ENCODE results near the gene DIP2C.

Gene DIP2C

DNA sequence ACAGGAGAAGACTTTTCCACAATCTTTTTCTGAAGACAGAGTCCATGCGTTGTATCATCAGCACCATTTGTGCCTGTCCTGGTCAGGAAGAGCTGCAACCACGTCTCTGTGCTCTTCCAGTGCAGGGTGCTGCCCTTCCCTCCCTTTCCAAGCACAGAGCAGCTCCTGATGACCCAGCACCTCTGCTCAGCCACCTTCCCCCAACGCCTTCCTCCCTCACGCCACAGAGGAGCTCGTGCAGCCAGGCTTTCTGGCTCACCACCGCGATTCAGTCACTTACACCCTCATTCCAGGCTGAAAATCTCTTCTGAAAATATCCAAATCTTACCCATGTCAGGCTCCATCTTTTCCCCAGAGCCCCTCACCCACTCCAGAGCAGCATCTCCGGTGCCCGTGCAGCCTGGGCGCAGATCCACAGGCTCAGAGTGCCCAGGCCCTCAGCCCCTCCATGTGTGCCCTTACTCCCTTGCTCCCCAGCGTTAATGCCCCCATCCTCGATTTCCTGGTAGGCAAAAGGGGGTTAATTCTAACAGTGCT lies 181.5 kb downstream of the DIP2C start:
- no peak for DNase-seq

DNA sequence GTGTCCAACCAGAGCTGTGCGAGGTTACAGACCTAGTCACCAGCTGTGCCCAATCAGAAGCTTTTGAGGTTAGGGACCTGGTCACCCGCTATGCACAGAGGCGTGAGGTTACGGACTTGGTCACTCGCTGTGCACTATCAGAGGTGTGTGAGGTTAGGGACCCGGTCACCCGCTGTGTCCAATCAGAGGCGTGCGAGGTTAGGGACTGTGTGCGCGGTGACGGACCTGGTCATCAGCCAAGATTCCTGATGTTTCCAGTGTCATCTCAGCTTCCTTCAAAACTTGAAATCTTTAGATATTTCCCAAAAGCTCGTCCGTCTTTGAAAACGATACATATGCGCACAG lies 182.1 kb downstream of the DIP2C start:
- no peak for DNase-seq

DNA sequence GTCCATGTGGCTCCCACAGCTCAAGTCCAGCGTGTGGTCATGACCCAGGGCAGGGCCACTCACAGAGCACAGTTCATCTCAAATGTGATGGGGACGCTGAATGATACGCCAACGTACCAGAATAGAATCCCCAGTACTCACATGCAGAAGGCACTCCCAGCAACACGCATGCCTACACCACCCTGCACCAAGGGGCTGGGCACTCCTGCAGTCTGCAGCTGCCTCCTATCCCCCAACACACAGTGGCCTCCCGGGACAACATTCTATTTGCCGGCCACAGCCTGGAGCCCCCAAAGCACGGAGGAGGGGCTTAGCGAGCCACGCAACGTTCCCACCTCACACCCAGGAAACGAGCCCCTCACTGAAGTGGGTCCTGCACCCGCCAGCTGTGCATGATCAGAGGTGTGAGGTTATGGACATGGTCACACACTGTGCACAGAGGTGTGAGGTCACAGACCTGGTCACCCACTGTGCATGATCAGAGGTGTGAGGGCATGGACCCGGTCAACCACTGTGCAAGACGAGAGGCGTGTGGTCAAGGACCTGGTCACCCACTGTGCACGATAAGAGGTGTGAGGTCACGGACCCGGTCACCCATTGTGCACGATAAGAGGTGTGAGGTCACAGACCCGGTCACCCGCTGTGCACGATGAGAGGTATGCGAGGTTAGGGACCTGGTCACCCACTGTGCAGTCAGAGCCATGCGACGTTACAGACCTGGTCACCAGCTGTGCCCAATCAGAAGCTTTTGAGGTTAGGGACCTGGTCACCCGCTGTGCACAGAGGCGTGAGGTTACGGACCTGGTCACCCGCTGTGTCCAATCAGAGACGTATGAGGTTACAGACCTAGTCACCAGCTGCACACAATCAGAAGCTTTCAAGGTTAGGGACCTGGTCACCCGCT lies 182.8 kb downstream of the DIP2C start:
- DNase-seq, result no peak

DNA sequence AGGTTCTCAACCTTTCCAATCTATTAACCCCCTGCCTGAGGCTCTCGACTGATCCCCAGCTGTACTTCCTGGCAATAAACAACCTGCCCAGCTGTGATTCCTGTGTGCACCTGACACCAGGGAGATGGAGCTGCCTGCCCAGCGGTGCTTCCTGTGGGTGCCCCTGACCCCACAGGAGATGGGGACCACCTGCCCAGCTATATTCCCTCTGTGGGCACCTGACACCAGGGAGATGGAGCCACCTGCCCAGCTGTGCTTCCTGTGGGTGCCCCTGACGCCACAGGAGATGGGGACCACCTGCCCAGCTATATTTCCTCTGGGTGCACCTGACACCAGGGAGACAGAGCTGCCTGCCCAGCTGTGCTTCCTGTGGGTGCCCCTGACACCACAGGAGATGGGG lies 184.0 kb downstream of the DIP2C start:
- no peak for DNase-seq

DNA sequence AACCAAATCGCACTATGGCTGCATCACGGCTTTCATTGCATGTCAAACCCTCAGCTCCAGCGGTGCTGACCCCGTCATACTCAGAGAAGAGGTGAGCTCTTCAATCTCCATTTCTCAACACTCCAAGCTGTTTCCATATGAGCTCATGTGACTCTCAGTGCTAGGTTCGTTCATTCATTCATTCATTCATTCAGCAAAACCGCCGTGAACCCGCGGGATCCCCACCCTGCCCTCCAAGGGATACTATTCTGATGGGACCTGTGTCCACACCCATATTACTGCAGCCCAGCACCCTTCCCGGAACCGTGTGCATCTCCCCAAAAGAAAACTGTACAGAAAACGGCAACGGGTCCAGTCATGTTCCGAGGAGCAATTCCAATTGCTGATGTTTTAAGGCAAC lies 184.7 kb downstream of the DIP2C start:
- no peak for DNase-seq

DNA sequence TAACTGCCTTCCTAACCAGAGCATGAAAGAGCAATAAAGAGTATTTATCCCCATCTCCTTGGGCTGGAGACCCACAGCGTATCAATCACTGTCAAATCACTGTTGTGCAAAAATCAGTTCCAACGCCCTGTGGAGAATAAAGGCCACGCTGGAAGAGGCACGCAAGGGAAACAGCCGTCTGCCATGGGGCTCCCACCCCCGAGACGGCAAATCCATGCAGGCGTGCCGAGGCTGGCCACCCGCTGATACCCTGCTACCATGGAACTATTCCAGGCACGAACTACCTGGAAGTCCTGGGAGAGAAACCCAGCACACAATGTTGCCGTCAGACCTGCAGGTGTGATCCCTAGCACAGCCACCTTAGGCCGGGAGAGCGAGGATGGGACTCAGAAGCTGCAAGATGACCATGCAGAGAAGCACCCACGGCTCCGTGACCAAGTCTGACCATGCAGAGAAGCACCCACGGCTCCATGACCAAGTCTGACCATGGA lies 185.3 kb downstream of the DIP2C start:
- DNase-seq, result no peak

DNA sequence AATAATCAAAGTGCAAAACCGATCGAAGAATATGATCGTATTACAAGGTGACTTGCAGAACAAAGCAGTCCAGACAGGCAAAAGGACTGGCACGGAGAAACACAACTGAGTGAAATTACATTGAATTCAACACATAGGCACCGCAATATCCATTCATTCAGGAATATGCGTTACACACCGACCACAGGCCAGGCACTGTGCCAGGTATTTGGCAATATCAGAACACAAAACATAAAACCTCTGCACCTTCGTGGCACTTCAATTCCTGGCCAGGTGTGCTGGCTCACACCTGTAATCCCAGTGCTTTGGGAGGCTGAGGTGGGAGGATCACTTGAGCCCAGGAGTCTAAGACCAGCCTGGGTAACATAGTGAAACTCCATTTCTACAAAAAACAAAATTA lies 187.9 kb downstream of the DIP2C start:
- DNase-seq, result no peak

DNA sequence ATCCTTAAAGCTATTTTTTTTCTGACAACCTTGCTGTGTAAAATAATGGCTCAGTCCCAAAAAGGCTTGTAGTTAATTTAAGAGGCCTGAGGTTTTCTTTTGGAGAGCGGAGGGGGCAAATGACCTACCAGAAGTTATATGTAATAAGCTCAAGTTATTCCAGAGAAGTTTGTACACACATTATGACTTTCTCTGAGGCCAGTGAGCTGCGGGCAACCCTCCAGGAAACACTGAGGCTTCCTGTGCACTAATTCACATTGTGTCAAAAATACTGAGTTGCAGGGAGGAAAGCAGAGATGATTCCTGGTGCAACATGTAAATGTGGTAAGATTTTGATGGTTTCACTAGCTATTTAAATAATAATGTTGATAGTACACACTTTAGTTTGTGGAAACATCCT lies 188.6 kb downstream of the DIP2C start:
- DNase-seq, result no peak

DNA sequence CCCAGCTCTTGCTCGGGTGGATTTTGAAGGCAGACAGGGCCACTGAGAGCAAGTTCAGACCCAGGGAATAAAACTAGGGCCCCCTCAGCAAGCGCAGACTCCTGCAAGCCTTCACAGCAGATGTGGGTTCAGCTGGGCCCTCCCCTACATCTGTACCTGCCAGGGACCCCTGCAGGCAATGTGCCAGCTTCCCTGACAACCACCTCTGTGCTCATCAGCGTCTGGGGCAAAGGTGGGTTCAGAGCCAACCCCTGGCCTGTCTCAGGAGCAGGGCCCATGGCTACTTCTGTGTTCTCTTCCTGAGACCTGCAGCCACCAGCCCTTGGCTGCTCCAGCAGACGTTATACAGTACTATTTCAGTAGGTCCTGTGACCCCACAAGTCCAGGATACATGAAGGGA lies 189.5 kb downstream of the DIP2C start:
- DNase-seq, result no peak

DNA sequence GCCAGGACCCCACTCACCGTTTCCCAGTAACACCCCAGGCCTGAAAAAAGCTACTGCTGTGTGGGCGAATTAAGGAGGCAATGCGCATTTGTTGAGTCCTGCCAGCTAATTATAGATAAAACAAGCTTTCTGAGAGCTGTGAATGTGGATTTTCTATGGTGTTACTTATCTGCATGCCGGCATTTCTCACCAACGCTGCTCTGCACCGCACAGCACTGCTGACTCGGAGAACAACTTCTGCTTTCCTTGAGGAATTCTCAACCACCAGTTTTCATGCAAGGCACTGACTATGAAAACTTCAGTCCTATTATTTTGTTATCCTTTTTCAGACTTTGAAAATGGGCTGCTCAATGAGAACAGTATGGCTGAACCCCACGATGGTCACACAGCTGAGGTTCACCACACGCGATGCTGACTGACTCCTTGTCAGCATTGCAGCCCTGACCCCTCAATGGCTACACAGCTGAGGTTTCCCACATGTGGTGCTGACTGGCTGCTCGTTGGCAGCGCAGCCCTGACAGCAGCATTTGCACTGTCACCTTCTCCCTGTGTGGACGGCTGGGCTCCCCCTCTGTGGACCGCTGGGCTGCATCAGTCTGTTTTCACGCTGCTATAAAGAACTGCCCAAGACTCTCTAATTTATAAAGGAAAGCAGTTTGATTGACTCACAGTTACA lies 190.6 kb downstream of the DIP2C start:
- no peak for DNase-seq

DNA sequence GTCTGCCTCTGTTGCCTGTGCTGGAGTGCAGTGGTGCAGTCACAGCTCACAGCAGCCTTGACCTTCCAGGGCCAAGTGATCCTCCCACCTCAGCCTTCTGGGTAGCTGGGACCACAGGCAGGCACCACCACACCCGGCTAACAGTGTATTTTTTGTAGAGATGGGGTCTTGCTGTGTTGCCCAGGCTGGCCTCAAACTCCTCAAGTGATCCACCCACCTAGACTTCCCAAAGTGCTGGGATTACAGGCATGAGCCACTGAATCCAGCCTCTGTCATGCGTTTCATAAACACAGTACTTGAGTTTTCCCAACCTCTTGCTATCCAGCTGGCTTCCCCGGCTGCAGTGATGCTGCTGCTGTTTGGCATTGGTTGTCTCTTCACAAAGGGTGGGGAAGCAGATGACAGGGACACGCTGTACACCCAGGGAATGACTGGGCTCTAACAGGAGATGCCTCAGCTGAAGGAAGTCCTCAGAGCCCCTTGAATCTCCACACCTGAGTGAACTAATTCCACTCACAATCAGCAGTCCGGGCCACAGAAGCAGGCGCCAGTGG lies 191.5 kb downstream of the DIP2C start:
- DNase-seq, result no peak

DNA sequence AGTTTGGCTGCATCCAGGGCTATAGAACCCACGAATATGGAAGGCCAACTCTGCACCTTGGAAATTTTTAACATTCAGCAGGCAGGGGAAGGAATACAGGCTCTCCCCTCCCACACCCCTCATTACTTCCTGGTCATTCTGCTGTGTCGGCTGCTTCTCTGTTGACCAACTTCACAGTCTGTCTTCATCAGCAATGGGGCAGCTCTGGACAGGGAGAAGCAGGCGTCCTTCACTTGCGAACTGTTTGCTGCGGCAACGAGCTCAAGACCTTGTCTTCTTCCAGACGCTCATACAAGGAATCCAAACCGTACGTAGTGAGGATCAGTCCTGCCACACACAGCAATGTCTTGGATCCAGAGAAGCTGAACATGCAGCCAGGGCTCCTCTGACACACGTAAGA lies 192.2 kb downstream of the DIP2C start:
- no peak for DNase-seq

DNA sequence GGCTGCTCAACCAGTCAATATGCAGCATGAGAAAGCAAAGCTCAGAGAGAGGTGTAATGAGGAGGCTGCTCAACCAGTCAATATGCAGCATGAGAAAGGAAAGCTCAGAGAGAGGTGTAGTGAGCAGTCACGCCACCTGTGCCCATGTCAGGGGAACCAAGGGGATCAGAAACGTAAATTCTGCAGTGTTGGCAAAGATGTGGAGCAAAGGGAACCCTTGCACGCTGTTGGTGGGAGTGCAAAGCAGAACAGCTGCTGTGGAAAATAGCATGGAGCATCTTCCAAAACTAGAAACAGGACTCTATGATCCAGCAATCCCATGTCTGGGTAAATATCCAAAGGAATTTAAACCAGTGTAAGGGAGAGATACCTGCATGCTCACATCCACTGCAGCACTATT lies 194.9 kb downstream of the DIP2C start:
- DNase-seq, result no peak

DNA sequence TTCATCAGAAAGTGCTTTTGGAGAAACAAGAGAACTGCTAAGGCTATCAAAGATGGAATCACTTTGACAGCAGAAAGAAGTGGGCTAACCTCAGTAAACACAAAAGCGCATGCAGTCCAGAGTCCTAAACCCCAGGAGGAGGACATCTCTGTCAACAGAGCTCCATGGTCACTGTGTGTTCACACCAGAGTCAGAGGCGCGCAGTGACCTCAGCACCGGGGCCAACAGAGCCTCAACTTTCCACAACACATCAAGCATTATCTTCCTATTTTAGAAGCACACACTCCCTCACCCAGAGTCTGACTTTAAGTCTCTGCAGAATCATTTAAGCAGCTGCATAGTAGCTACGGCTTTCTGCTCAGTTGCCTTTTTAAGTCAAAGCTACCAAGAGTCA lies 195.3 kb downstream of the DIP2C start:
- DNase-seq, result no peak

DNA sequence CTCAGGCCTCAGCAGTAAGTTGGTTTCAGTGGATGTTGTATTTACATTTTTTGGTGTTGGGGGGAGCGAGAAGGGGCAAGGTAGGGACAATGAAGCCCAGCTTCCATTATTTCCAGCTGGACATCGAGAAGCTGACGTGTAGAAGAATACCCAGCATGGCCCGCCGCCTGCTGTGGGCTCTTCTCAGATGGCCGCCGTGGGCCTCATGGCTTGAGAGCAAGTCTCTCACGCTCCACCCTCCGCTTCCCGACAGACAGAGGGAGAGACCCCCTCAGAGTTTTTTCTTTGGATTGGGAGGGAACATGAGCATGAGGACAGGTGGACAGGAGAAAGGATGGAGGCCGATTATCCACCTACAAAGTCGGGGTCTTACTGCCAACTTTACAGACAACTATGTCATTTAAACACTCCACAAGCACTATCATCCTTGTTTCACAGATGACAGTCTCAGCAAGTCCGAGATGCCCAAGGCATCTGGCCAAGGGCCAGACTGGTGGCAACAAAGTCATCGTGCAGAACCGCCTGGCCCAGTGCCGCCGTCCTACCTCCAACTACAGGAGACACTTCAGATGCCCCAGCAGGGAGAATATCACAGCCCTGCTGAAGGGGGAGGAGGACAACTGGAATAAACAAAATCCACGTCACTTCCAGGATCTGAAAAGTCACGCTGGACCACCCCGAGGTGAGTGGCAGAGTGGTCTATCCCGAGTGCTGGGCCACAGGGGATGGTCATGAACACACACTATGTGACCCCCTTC lies 195.9 kb downstream of the DIP2C start:
- no peak for DNase-seq

DNA sequence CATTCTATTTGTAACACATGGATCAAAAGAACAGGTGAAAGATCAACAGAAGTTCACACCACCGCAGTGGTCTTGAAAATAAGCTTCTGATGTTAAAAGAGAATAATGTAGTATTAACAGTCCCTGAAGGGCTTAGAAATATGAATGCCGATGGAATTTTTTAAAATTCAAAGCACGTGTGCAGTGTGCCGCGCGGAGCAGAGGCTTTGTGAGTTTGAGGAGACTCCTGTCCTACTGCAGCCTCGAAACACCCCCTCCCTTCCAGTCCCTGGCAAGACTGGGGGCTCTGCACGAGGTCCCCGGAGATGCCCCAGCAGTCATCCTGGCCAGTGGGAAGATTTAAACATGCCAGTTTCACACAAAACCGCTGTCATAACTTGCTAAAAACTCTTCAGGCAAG lies 196.6 kb downstream of the DIP2C start:
- DNase-seq, result no peak

DNA sequence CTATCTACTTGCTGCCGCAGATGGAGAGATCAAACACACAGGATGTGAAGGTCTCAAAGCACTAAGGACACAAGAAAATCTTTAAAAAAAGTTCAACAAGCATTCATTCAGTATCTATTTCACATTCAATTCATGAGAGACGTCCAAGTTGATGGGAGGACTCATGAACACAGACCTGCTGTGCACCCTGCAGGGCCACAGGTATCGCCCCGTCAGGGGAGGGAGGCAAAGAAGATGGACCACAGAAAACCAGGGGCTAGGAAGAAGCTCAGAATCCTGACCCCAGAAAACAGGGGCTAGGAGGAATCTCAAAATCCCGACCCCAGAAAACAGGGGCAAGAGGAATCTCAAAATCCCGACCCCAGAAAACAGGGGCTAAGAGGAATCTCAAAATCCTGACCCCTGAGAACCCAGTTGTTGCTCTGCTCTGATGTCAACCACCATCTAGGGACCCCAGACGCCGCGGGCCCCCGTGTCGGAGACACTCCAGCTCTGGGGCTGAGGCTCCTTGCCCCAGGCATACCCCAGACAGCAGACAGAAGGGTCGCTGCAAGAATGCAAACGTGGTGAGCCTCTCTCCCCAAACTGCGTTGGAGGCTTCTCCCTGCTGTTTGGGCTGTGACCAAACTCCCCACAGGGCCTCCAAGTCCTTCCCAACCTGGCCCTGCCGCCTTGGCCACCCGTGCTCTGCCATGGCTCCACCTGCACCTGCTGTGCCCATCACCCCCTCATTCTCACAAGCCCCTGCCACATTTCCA lies 197.6 kb downstream of the DIP2C start:
- no peak for DNase-seq

DNA sequence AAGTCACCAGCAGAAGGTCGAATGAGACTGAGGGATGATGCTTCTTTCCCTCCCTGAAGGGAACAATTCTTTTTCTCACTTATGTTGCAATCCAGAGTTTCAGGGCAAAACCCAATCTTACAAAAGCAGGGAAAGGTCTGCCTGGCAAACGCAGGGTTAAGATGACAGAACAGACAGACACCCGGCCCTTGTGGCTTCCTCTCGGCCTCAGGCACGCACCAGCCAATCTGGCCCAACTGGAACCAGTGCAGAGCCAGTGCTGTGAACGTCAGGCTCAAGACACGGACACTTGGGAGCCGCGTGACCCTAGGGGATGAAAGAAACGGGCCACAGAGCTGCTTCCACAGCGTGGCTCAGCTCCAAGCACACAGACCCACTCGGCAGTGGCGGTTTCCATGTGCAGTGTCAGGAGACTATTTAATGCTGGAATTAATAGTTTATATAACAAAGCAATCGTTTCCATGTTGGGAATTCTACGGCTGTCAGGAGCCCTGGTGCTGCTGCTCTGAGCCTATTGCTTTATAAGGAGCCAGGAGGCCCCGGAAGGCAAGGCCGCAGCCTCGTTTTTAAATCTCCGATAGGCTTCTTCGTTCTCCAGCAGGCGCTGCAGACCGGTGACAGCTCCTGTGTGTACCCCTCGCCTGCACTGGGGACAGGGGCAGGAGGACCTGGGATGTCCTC lies 198.4 kb downstream of the DIP2C start:
- no peak for DNase-seq

DNA sequence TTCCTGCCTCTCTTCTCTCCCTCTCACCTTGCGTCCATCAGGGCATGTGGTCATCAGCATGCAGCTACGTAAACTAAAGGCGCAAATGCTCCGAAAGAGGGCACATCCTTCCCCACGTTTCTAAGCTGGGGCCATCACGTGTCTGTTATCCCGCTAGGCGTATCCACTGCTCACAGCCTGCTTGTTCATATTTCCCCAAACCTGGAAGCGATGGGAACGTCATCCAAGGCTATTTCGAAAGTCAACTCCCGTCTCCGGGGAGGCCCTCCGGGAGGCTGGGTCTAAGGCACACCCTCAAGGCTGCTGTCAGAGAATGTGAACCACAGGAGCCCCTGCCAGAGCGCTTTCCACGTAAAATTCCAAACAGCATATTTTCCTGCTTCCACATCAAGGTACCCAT lies 199.2 kb downstream of the DIP2C start:
- DNase-seq, result no peak

DNA sequence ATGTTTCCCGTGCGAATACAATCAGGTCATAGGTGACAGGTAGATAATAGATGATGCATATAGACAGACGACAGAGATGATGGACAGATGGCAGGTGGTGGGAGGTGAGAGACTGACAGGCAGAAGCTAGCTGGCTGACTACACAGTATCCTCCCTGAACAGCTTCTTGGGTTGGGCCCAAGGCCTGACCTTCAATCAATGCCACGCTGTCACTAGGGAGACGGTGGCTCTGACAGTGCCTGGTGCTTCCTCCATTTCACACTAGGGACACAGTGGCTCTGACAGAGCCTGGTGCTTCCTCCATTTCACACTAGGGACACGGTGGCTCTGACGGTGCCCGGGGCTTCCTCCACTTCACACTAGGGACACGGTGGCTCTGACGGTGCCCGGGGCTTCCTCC lies 200.1 kb downstream of the DIP2C start:
- DNase-seq, result no peak

DNA sequence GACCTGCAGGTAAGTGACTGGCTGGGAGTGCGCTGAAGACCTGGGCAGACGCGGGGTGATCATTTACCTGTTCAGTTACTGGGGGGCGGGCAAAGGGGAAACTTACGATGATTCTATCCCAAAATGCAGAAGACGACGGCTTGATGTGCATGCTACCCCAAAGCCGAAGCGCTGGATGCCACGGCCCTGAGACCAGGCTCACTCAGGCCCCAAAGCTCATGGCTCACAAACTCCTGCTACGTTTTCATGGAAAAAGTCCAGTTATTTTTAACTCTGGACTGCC lies 200.6 kb downstream of the DIP2C start:
- DNase-seq, result no peak
